Nephron (organoid): ENCODE results near the gene CHD9.

Experiments
- H3K27ac Mint-ChIP-seq, 3 experiments: 2 replicates each; pipeline ENCODE4 v1.8.0; 2020; ENCODE audit warnings: mixed read lengths in 3 of 3, mild to moderate bottlenecking in 2 of 3, moderate library complexity in 1 of 3
- H3K27me3 Mint-ChIP-seq: 2 replicates; pipeline ENCODE4 v1.8.0; 2021; ENCODE audit warnings: low read depth, mild to moderate bottlenecking, moderate library complexity, mixed read lengths
- H3K36me3 Mint-ChIP-seq: 2 replicates; pipeline ENCODE4 v1.8.0; 2020; ENCODE audit warnings: low read depth, mixed read lengths
- H3K4me1 Mint-ChIP-seq: 2 replicates; pipeline ENCODE4 v1.8.0; 2020; ENCODE audit warnings: mixed read lengths
- H3K4me3 Mint-ChIP-seq, 3 experiments: 2 replicates each; pipeline ENCODE4 v1.8.0; 2020; ENCODE audit warnings: mild to moderate bottlenecking in 3 of 3, mixed read lengths in 3 of 3, moderate library complexity in 2 of 3
- H3K9me3 Mint-ChIP-seq: 2 replicates; pipeline ENCODE4 v1.8.0; 2020; ENCODE audit warnings: mixed read lengths
- TF ChIP-seq, protein P1 (sequence below), 3 experiments: fragments of 200-600 bp; sonication (generic); IDR thresholded peaks; one replicate each; pipeline ENCODE4 v1.5.0; 2021; ENCODE audit warnings: antibody characterized with exemption in 3 of 3; ENCODE audit not compliant: unreplicated experiment in 3 of 3

Gene CHD9

DNA sequence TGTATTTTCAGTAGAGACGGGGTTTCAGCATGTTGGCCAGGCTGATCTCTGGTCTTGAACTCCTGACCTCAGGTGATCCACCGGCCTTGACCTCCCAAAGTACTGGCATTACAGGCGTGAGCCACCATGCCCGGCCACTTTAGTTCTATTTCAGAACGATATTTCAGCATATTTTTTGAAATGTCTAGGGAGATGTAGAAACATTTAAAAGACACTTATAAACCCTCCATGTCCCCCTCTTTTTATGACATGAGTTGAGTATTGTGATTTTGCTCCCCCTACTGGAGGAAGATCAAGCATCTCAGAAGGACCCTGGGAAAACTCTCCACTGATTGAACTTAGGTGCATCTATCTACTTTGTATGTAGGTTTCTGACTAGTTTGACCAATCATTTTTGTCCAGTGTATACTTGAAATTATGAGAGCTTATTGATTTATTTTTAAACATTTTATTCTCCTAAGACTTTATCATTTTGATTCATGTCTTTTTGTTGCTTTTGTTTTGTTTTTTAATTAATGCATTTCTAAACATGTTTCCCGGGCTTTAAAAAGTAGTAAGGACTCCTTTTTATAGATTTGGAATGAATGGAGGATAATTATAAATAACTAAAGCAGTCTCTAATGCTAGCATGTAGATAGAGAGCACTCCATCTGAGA is 105.1 kb downstream of the CHD9 start:
- peak overlapping the region in 2 of 3 experiments; percentile 22 to 25 for H3K27ac Mint-ChIP-seq
- TF ChIP-seq, protein P1, sequence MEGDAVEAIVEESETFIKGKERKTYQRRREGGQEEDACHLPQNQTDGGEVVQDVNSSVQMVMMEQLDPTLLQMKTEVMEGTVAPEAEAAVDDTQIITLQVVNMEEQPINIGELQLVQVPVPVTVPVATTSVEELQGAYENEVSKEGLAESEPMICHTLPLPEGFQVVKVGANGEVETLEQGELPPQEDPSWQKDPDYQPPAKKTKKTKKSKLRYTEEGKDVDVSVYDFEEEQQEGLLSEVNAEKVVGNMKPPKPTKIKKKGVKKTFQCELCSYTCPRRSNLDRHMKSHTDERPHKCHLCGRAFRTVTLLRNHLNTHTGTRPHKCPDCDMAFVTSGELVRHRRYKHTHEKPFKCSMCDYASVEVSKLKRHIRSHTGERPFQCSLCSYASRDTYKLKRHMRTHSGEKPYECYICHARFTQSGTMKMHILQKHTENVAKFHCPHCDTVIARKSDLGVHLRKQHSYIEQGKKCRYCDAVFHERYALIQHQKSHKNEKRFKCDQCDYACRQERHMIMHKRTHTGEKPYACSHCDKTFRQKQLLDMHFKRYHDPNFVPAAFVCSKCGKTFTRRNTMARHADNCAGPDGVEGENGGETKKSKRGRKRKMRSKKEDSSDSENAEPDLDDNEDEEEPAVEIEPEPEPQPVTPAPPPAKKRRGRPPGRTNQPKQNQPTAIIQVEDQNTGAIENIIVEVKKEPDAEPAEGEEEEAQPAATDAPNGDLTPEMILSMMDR (IDR thresholded peaks at IDR 0.05; ENCODE audit: unreplicated experiment in 3 of 3): peak; percentile 70 to 78 (median 76)
- no peaks in the 10 kb centered on the region for H3K9me3 Mint-ChIP-seq
- peaks cover 4% of the 10 kb centered on the region for H3K4me1 Mint-ChIP-seq
- no peak overlapping the region for H3K4me3 Mint-ChIP-seq
- H3K36me3 Mint-ChIP-seq: peaks cover 30% of the 10 kb centered on the region
- H3K27me3 Mint-ChIP-seq: no peaks in the 10 kb centered on the region

DNA sequence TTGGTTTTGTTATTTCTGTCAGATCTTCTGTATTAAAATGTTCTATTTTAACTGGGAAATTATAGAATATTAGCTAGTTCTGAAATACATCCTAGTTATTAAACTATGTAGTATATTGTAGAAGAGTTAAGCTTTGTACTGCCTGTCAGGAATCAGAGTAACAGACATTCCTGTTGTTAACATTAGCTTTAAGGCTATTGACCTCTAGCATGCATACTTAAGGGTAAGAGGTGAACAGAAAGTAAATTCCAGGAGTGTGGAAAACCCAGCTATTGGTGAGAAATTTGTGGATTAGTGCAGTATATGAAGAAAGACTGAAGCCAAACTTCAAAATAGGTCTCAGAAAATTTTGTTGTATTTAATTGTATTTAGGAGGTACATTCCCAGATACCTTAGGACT is 111.3 kb downstream of the CHD9 start:
- no peaks in the 10 kb centered on the region for H3K4me1 Mint-ChIP-seq
- H3K27me3 Mint-ChIP-seq: no peaks in the 10 kb centered on the region
- TF ChIP-seq, protein P1 (IDR thresholded peaks at IDR 0.05; ENCODE audit: unreplicated experiment in 3 of 3): no peak
- H3K27ac Mint-ChIP-seq: no peak overlapping the region
- H3K9me3 Mint-ChIP-seq: no peaks in the 10 kb centered on the region
- peaks cover 4% of the 10 kb centered on the region for H3K36me3 Mint-ChIP-seq
- H3K4me3 Mint-ChIP-seq: no peak overlapping the region

DNA sequence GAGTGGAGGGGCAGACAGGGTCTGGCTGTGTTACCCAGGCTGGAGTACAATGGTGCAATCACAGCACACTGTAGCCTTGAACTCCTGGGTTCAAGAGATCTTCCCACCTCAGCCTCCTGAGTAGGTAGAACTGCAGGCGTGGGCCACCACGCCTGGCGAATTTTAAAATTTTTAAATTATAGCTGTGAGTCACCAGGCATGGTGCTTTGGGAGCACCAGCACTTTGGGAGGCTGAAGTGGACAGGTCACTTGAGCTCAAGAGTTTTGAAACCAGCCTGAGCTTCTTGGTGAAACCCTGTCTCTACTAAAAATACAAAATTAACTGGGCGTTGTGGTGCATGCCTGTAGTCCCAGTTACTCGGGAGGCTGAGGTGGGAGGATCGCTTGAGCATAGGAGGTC is 114.0 kb downstream of the CHD9 start:
- Mint-ChIP-seq H3K27ac (no peak overlapping the region), H3K27me3 (no peaks in the 10 kb centered on the region), H3K9me3 (no peaks in the 10 kb centered on the region), H3K36me3 (peaks cover 8% of the 10 kb centered on the region), H3K4me1 (no peaks in the 10 kb centered on the region), H3K4me3 (no peak overlapping the region)
- TF ChIP-seq, protein P1 (IDR thresholded peaks at IDR 0.05; ENCODE audit: unreplicated experiment in 3 of 3): no peak

DNA sequence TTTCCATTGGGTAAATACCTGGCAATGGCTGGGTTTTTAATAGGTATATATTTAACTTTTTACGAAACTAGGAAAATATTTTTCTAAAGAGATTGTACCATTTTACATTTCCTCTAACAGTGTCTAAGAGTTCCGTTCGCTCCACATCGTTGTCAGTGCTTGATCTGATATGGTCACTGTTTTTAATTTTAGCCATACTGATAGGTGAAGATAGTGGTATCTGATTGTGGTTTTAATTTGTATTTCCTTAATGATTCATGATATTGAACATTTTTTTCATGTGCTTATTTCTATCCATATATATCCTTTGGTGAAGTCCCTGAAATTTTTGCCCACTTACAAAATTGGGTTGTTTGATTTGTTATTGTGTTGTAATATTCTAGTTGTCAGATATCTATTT is 117.7 kb downstream of the CHD9 start:
- Mint-ChIP-seq H3K4me3 (no peak overlapping the region), H3K36me3 (peaks cover 21% of the 10 kb centered on the region), H3K4me1 (no peaks in the 10 kb centered on the region), H3K27me3 (no peaks in the 10 kb centered on the region), H3K9me3 (no peaks in the 10 kb centered on the region), H3K27ac (no peak overlapping the region)
- TF ChIP-seq, protein P1 (IDR thresholded peaks at IDR 0.05; ENCODE audit: unreplicated experiment in 3 of 3): no peak

DNA sequence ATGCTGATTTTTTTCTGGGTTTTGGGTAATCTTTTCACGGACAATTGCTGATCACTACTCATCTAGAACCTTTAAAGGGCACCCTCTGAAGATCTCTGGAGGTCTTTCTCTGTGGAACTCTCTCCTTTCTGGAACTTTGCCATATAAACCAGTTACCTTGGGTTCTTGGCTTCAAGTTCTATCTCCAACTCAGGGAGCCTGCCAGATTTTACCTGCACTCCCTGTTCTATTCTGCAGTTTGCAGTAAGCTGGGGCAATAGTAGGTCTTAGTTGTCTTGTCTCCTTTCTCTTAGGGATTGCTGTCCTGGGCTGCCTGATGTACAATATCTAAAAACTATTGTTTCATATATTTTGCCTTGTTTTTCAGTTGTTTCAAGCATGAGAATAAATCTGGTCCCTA is 120.3 kb downstream of the CHD9 start:
- Mint-ChIP-seq H3K9me3 (no peaks in the 10 kb centered on the region), H3K4me3 (no peak overlapping the region), H3K4me1 (no peaks in the 10 kb centered on the region), H3K27ac (peak overlapping the region in 1 of 3 experiments; percentile 18), H3K27me3 (no peaks in the 10 kb centered on the region), H3K36me3 (peaks cover 28% of the 10 kb centered on the region)
- TF ChIP-seq, protein P1 (IDR thresholded peaks at IDR 0.05; ENCODE audit: unreplicated experiment in 3 of 3): no peak

DNA sequence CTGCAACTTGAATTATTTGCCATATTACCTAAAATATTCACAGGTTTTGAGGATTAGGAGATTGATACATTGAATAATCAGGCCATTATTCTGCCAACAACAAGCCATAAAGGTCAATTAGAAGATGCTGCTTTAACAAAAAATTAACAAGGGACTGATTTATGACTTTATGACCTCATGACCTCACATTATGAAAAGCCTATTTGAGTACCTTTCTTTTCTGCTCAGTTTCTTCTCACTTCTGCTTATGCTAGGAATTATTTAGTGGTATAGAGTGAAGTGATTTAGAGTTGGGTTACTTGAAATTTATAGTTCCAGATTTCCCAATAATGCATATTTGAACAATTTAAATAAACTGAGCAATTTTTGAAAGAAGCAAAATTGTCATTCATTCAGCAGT is 121.6 kb downstream of the CHD9 start:
- Mint-ChIP-seq H3K27ac (no peak overlapping the region), H3K27me3 (no peaks in the 10 kb centered on the region), H3K4me3 (no peak overlapping the region), H3K4me1 (no peaks in the 10 kb centered on the region), H3K9me3 (no peaks in the 10 kb centered on the region), H3K36me3 (peaks cover 31% of the 10 kb centered on the region)
- TF ChIP-seq, protein P1 (IDR thresholded peaks at IDR 0.05; ENCODE audit: unreplicated experiment in 3 of 3): no peak
